HepG2 (cell line): Measurements from ENCODE around the gene TOMM6. TPM values are rescaled to one million over a fixed set of nuclear protein-coding genes. Genes with fewer than 3 reads are reported as not detected.

Source experiments
- AHDC1 ChIP-seq: sonication (generic); formaldehyde crosslinking; IDR thresholded peaks from 2 replicates; pipeline ENCODE4 v1.5.1; 2020; ENCODE audit warnings: mild to moderate bottlenecking, missing genetic modification reagents, borderline replicate concordance
- DDIT3 ChIP-seq: sonication (generic); formaldehyde crosslinking; IDR thresholded peaks from 2 replicates; pipeline ENCODE4 v1.4.0; 2020; ENCODE audit warnings: mild to moderate bottlenecking, missing genetic modification reagents
- GATA4 ChIP-seq: sonication (generic); IDR thresholded peaks from 2 replicates; pipeline ENCODE4 v1.6.1; 2016; ENCODE audit warnings: antibody characterized with exemption, low read depth, borderline replicate concordance
- HOMEZ ChIP-seq: IDR thresholded peaks from 2 replicates; pipeline ENCODE4 v1.6.1; 2016; ENCODE audit warnings: low read depth
- PHF8 ChIP-seq: sonication (generic); formaldehyde crosslinking; IDR thresholded peaks from 2 replicates; pipeline ENCODE4 v1.5.0; 2020; ENCODE audit warnings: missing genetic modification reagents
- POGZ ChIP-seq: sonication (generic); formaldehyde crosslinking; IDR thresholded peaks from 2 replicates; pipeline ENCODE4 v1.4.0; 2020; ENCODE audit warnings: mild to moderate bottlenecking, missing genetic modification reagents
- PTBP1 ChIP-seq: fragments of 200-400 bp; formaldehyde crosslinking; IDR thresholded peaks from 2 replicates; pipeline ENCODE4 v1.6.1; 2018; ENCODE audit warnings: low read length, low read depth; ENCODE audit not compliant: poor library complexity, severe bottlenecking
- RFX1 ChIP-seq: fragments of 450-650 bp; IDR thresholded peaks from 2 replicates; pipeline ENCODE4 v1.6.1; 2017
- RNF219 ChIP-seq: sonication (generic); formaldehyde crosslinking; IDR thresholded peaks from 2 replicates; pipeline ENCODE4 v1.5.0; 2020; ENCODE audit warnings: mild to moderate bottlenecking, missing genetic modification reagents
- SNAPC4 ChIP-seq: sonication (generic); formaldehyde crosslinking; IDR thresholded peaks from 2 replicates; pipeline ENCODE4 v1.4.0; 2020; ENCODE audit warnings: mild to moderate bottlenecking, missing genetic modification reagents
- SP2 ChIP-seq: sonication (generic); formaldehyde crosslinking; IDR thresholded peaks from 2 replicates; pipeline ENCODE4 v1.5.1; 2020; ENCODE audit warnings: mild to moderate bottlenecking, missing genetic modification reagents
- TAF1 ChIP-seq: sonication (generic); formaldehyde crosslinking; IDR thresholded peaks from 2 replicates; pipeline ENCODE4 v1.4.0; 2020; ENCODE audit warnings: missing genetic modification reagents
- TARDBP ChIP-seq: sonication (generic); formaldehyde crosslinking; IDR thresholded peaks from 2 replicates; pipeline ENCODE4 v1.8.0; 2022; ENCODE audit warnings: mild to moderate bottlenecking, missing genetic modification reagents
- ZNF235 ChIP-seq: sonication (generic); formaldehyde crosslinking; IDR thresholded peaks from 2 replicates; pipeline ENCODE4 v1.8.1; 2023; ENCODE audit warnings: mild to moderate bottlenecking, missing genetic modification reagents, borderline replicate concordance
- ZNF335 ChIP-seq: sonication (generic); formaldehyde crosslinking; IDR thresholded peaks from 2 replicates; pipeline ENCODE4 v1.4.0; 2020; ENCODE audit warnings: missing genetic modification reagents
- ZNF614 ChIP-seq: IDR thresholded peaks from 2 replicates; pipeline ENCODE4 v1.6.1; 2018; ENCODE audit warnings: missing biosample characterization, missing genetic modification reagents, inconsistent platforms, borderline replicate concordance
- polyA plus RNA-seq, 8 experiments: library from polyadenylated mRNA; depleted of rRNA in 3 of 8; stranded (reverse) in 7 of 8; unstranded in 1 of 8; fragments of >200 nt; fragmentation: Illumina TruSeq in 4 of 8; extraction: Trizol in 4 of 8; gene quantifications; 2 replicates each; pipeline versions ENCODE4 v1.2.1 to v1.2.3, GENCODE V29; 2011 to 2016; ENCODE audit warnings: low read depth in 4 of 8, missing spikeins in 1 of 8, mixed read lengths in 1 of 8; ENCODE audit not compliant: insufficient read depth in 1 of 8
- total RNA-seq, 5 experiments: library from RNA; depleted of rRNA; stranded (reverse); fragments of >200 nt; fragmentation: Illumina TruSeq; extraction: Trizol; gene quantifications; 2 replicates each; pipeline ENCODE4 v1.2.3, GENCODE V29; 2016; ENCODE audit warnings: low read depth in 1 of 5

TOMM6 gene
- total and polyA plus RNA-seq, 2 of the 13 experiments (the other 11 are each of a cell fraction or from before 2014, with no cell fraction given): 320 to 321 TPM

- TF ChIP-seq RNF219 (CRISPR knock-in tag) (no peak), HOMEZ (CRISPR knock-in tag) (no peak), DDIT3 (CRISPR knock-in tag) (no peak), SP2 (no peak), TARDBP (CRISPR knock-in tag) (no peak), ZNF235 (CRISPR knock-in tag) (no peak), GATA4 (no peak), PTBP1 (no peak), PHF8 (CRISPR knock-in tag) (peak; percentile 19; the same call in 1 of the 2 replicates), RFX1 (no peak), AHDC1 (CRISPR knock-in tag) (no peak), ZNF614 (CRISPR knock-in tag) (no peak), TAF1 (CRISPR knock-in tag) (no peak), ZNF335 (CRISPR knock-in tag) (no peak), SNAPC4 (CRISPR knock-in tag) (no peak), POGZ (CRISPR knock-in tag) (no peak)
These were observed 39.0 kb upstream of the TOMM6 start (continued) for GRCh38 chr6:41748542-41748941.
